Smooth muscle cell (in vitro differentiated cells): ENCODE data around the gene MRPS27. TPM values are rescaled to one million over a fixed set of nuclear protein-coding genes. Genes with fewer than 3 reads are reported as not detected.
A peak's percentile ranks its signal among the peaks of the same experiment; 100 is the strongest.

Experiments used
- DNase-seq: peaks from one replicate; lab custom pipeline; 2025; ENCODE audit not compliant: unreplicated experiment; lab: John Stamatoyannopoulos, UW
- H2AFZ ChIP-seq: fragments of 200-600 bp; sonication (generic); 2 replicates; pipeline ENCODE4 v1.6.0; 2016; ENCODE audit warnings: antibody characterized with exemption, low read depth, mild to moderate bottlenecking
- H3F3A ChIP-seq: fragments of 200-600 bp; sonication (generic); 2 replicates; pipeline ENCODE4 v1.6.0; 2017; ENCODE audit warnings: antibody characterized with exemption, low read depth
- H3K27ac ChIP-seq: fragments of 200-600 bp; sonication (generic); 2 replicates; pipeline ENCODE4 v1.5.1; 2016; ENCODE audit warnings: low read depth, mild to moderate bottlenecking
- H3K27me3 ChIP-seq: fragments of 200-600 bp; sonication (generic); 2 replicates; pipeline ENCODE4 v1.6.1; 2016; ENCODE audit warnings: low read depth, mild to moderate bottlenecking
- H3K36me3 ChIP-seq: fragments of 200-600 bp; sonication (generic); 2 replicates; pipeline ENCODE4 v1.5.1; 2016; ENCODE audit warnings: low read depth
- H3K4me1 ChIP-seq: fragments of 200-600 bp; sonication (generic); 2 replicates; pipeline ENCODE4 v1.5.1; 2016; ENCODE audit warnings: low read depth
- H3K4me2 ChIP-seq: fragments of 200-600 bp; sonication (generic); 2 replicates; pipeline ENCODE4 v1.6.0; 2016; ENCODE audit warnings: mild to moderate bottlenecking
- H3K4me3 ChIP-seq: fragments of 200-600 bp; sonication (generic); 2 replicates; pipeline ENCODE4 v1.5.1; 2016; ENCODE audit warnings: mild to moderate bottlenecking
- H3K79me2 ChIP-seq: fragments of 200-600 bp; sonication (generic); 2 replicates; pipeline ENCODE4 v1.6.0; 2016; ENCODE audit warnings: low read depth, mild to moderate bottlenecking
- H3K9ac ChIP-seq: fragments of 200-600 bp; sonication (generic); 2 replicates; pipeline ENCODE4 v1.6.0; 2016; ENCODE audit warnings: low read depth
- H3K9me3 ChIP-seq: fragments of 200-600 bp; sonication (generic); replicated peaks from 2 replicates; pipeline ENCODE4 v1.5.1; 2016; ENCODE audit warnings: low read depth
- H4K20me1 ChIP-seq: fragments of 200-600 bp; sonication (generic); 2 replicates; pipeline ENCODE4 v1.6.0; 2016; ENCODE audit warnings: low read depth
- CTCF ChIP-seq: fragments of 200-600 bp; sonication (generic); IDR thresholded peaks from 2 replicates; pipeline ENCODE4 v1.5.1; 2017; ENCODE audit warnings: borderline replicate concordance, mild to moderate bottlenecking, antibody characterized with exemption; ENCODE audit not compliant: insufficient read depth, poor library complexity, severe bottlenecking
- WGBS: methylation state at CpG from one replicate; pipeline ENCODE4 v1.1.7; 2016; ENCODE audit warnings: low lambda C conversion rate; 5-methylcytosine and 5-hydroxymethylcytosine counted together
- polyA plus RNA-seq: library from polyadenylated mRNA; unstranded; fragments of >200 nt; fragmentation: Nextera tagmentation; extraction: Ambion mirVana; gene quantifications from 2 replicates; pipeline ENCODE4 v1.2.1, GENCODE V29; 2016
- total RNA-seq: library from RNA; depleted of rRNA; stranded (reverse); fragments of >200 nt; gene quantifications from 2 replicates; pipeline ENCODE4 v1.2.3, GENCODE V29; 2014

MRPS27 gene
- total and polyA plus RNA-seq, 2 experiments from 2014 or later = 36.7 to 38.3 TPM

- peak overlapping the region; percentile 67 for H2AFZ ChIP-seq
- 79% methylated on average over 6 of the region's 6 CpGs for WGBS
- no peak overlapping the region for H3K9ac ChIP-seq
These were observed 11.2 kb downstream of the MRPS27 start for GRCh38 chr5:72308853-72309191.

GRCh38 chr5:72307968-72308852 lies 11.8 kb downstream of the MRPS27 start:
- peaks cover 18% of the 10 kb centered on the region for H3F3A ChIP-seq
- H3K4me1 ChIP-seq = peaks cover 11% of the 10 kb centered on the region
- H3K4me2 ChIP-seq = peak overlapping the region; percentile 93
- TF ChIP-seq CTCF = peak; percentile 80
- H3K36me3 ChIP-seq = peaks cover 7% of the 10 kb centered on the region
- H2AFZ ChIP-seq = peak overlapping the region; percentile 93
- H3K27me3 ChIP-seq = no peaks in the 10 kb centered on the region
- DNase-seq = peak; percentile 89
- peak overlapping the region; percentile 72 for H3K4me3 ChIP-seq
- 3% methylated on average over 71 of the region's 76 CpGs for whole genome bisulfite sequencing
- H3K27ac ChIP-seq = peak overlapping the region; percentile 92
- peaks cover 42% of the 10 kb centered on the region for H3K79me2 ChIP-seq
- no peaks in the 10 kb centered on the region for H4K20me1 ChIP-seq
- no peaks in the 10 kb centered on the region for H3K9me3 ChIP-seq
- peak overlapping the region; percentile 79 for H3K9ac ChIP-seq

More at GRCh38 chr5:72308853-72309191, 11.2 kb downstream of the MRPS27 start:
- peaks cover 18% of the 10 kb centered on the region for H3F3A ChIP-seq
- H3K27ac ChIP-seq = peak overlapping the region; percentile 25
- H4K20me1 ChIP-seq = no peaks in the 10 kb centered on the region
- no peak for DNase-seq
- no peak overlapping the region for H3K4me3 ChIP-seq
- H3K9me3 ChIP-seq = no peaks in the 10 kb centered on the region
- H3K27me3 ChIP-seq = no peaks in the 10 kb centered on the region
- peaks cover 41% of the 10 kb centered on the region for H3K79me2 ChIP-seq
- peaks cover 9% of the 10 kb centered on the region for H3K4me1 ChIP-seq
- no peak overlapping the region for H3K4me2 ChIP-seq
- peaks cover 7% of the 10 kb centered on the region for H3K36me3 ChIP-seq
- TF ChIP-seq CTCF = no peak

GRCh38 chr5:72307573-72307967 lies 12.5 kb downstream of the MRPS27 start:
- Histone ChIP-seq H3K36me3 (peaks cover 7% of the 10 kb centered on the region), H4K20me1 (no peaks in the 10 kb centered on the region), H3K27me3 (no peaks in the 10 kb centered on the region), H2AFZ (peak overlapping the region; percentile 93), H3K27ac (peak overlapping the region; percentile 92), H3K4me2 (peak overlapping the region; percentile 93), H3K9me3 (no peaks in the 10 kb centered on the region), H3K9ac (peak overlapping the region; percentile 79), H3F3A (peaks cover 18% of the 10 kb centered on the region), H3K79me2 (peaks cover 46% of the 10 kb centered on the region), H3K4me3 (peak overlapping the region; percentile 72), H3K4me1 (peaks cover 17% of the 10 kb centered on the region)
- 21% methylated on average over 8 of the region's 8 CpGs for WGBS
- TF ChIP-seq CTCF = no peak
- DNase-seq = no peak
